HepG2 (cell line): ENCODE data around the gene FAM163A.

Source experiments
- DPF2 ChIP-seq: sonication (generic); formaldehyde crosslinking; IDR thresholded peaks from 2 replicates; pipeline ENCODE4 v1.4.0; 2020; ENCODE audit warnings: mild to moderate bottlenecking, low read depth, missing genetic modification reagents, borderline replicate concordance
- ESRRA ChIP-seq: sonication (generic); formaldehyde crosslinking; IDR thresholded peaks from 2 replicates; pipeline ENCODE4 v1.5.1; 2020; ENCODE audit warnings: mild to moderate bottlenecking, low read depth, missing genetic modification reagents
- FOXA1 ChIP-seq, 2 experiments: fragments of 450-650 bp in 1 of 2; sonication (generic) in 1 of 2; formaldehyde crosslinking in 1 of 2; IDR thresholded peaks; 2 replicates each; pipeline versions ENCODE4 v1.4.0 to v1.6.1; 2016 to 2020; ENCODE audit warnings: missing genetic modification reagents in 1 of 2
- ZNF530 ChIP-seq: sonication (generic); formaldehyde crosslinking; IDR thresholded peaks from 2 replicates; pipeline ENCODE4 v1.5.0; 2020; ENCODE audit warnings: low read depth, mild to moderate bottlenecking, missing genetic modification reagents
- ZNF629 ChIP-seq: sonication (generic); formaldehyde crosslinking; conservative IDR thresholded peaks from 2 replicates; pipeline ENCODE4 v1.5.0; 2020; ENCODE audit warnings: missing genetic modification reagents
- ZNF768 ChIP-seq: sonication (generic); formaldehyde crosslinking; IDR thresholded peaks from 2 replicates; pipeline ENCODE4 v1.4.0; 2020; ENCODE audit warnings: missing genetic modification reagents

DNA sequence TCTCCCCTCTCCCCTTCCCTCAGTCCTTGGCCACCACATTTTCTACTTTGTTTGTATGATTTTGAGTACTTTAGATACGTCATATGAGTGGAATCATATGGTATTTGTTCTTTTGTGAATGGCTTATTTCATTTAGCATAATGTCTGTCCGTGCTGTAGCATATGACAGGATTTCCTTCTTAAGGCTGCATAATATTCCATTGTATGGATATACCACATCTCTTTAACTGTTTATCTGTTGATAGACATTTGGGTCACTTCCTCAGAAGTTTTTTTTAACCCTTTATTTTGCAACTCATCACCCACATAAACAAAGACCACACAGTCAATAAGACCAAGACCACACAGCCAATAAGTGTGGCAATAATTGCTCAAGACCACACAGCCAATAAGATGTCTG is 24.9 kb downstream of the FAM163A start:
- no peak for TF ChIP-seq ZNF629 (CRISPR knock-in tag)
- TF ChIP-seq ZNF768 (CRISPR knock-in tag) = no peak
- TF ChIP-seq ZNF530 (CRISPR knock-in tag) = no peak
- no peak for TF ChIP-seq ESRRA (CRISPR knock-in tag)
- no peak for TF ChIP-seq DPF2 (CRISPR knock-in tag)
- TF ChIP-seq FOXA1 (IDR thresholded peaks at IDR 0.05) = no peak
- no peak for TF ChIP-seq FOXA1 (CRISPR knock-in tag; IDR thresholded peaks at IDR 0.05)
